IgD-negative memory B cell (primary cell): ENCODE data around the gene PLK5. TPM values are rescaled to one million over a fixed set of nuclear protein-coding genes. Genes with fewer than 3 reads are reported as not detected.

Source experiments
- H3K27ac Mint-ChIP-seq, 3 donors: one replicate each; pipeline ENCODE4 v1.8.0; 2020 to 2022; ENCODE audit warnings: mild to moderate bottlenecking in 3 of 3, mixed read lengths in 3 of 3, moderate library complexity in 1 of 3
- H3K27me3 Mint-ChIP-seq: one replicate; pipeline ENCODE4 v1.8.0; 2021; ENCODE audit warnings: mixed read lengths
- H3K36me3 Mint-ChIP-seq: one replicate; pipeline ENCODE4 v1.8.0; 2020; ENCODE audit warnings: mild to moderate bottlenecking, mixed read lengths
- H3K4me1 Mint-ChIP-seq, 3 donors: one replicate each; pipeline ENCODE4 v1.8.0; 2020 to 2022; ENCODE audit warnings: mixed read lengths in 3 of 3, mild to moderate bottlenecking in 1 of 3
- H3K4me3 Mint-ChIP-seq, 4 donors: one replicate each; pipeline ENCODE4 v1.8.0; 2020 to 2022; ENCODE audit warnings: mild to moderate bottlenecking in 4 of 4, mixed read lengths in 4 of 4, moderate library complexity in 3 of 4
- H3K9me3 Mint-ChIP-seq, 3 donors: one replicate each; pipeline ENCODE4 v1.8.0; 2020 to 2021; ENCODE audit warnings: mixed read lengths in 3 of 3, mild to moderate bottlenecking in 1 of 3
- polyA plus RNA-seq: library from polyadenylated mRNA; unstranded; fragments of 300-500 nt; fragmentation: Illumina TruSeq; gene quantifications from one replicate; pipeline ENCODE4 v1.2.3, GENCODE V29; 2021

PLK5 gene
- polyA plus RNA-seq, 1 donor from 2014 or later = not detected

- no peaks in the 10 kb centered on the region for H3K9me3 Mint-ChIP-seq
- no peaks in the 10 kb centered on the region for H3K4me1 Mint-ChIP-seq
- peaks cover 1% of the 10 kb centered on the region for H3K36me3 Mint-ChIP-seq
- no peaks in the 10 kb centered on the region for H3K27me3 Mint-ChIP-seq
- no peak overlapping the region for H3K4me3 Mint-ChIP-seq
- no peak overlapping the region for H3K27ac Mint-ChIP-seq
Observed at GRCh38 chr19:1576242-1577089, 52.6 kb downstream of the PLK5 start.

DNA sequence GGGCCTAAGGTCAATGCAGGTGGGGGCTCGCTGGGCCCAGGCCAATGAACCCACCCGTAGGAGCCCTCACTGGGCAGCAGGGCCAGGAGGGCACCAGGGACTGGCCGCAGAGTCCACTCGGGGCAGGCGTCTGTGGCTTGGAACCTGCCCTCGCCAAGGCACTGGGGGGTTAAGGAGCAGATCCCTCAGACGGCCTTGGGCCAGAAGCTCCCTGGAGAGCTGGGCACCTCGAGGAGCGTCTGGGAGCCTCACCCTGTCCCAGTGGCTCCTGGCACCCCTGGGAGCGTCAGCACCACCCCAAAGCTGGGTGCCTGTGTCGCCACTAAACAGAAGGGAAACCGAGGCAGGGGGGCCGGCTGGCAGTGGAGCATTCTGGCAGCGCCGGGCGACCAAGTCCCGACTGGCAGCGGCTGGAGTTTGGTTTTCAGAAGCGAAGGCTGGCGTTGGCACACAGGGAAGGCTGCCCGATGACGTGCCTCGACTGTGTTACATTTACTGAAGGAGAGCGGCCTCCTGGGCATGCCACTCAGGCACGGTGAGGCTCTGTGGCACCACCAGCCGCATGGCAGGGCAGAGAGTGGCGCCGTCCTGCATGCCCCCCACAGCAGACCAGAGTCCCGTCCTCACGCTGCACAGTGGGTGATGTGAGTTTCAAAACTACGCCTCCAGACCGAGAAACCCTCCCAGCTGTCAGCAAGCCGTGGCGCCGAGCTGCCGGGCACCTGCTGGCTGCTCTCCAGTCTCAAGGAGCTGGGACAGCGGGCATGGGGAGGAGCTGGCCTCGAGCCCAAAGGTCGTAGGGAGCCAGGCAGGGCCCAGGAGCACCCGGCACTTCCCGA, 53.4 kb downstream of the PLK5 start:
- Mint-ChIP-seq H3K27me3 (no peaks in the 10 kb centered on the region), H3K4me3 (no peak overlapping the region), H3K27ac (peak overlapping the region in 1 of 3 donors; percentile 31), H3K9me3 (no peaks in the 10 kb centered on the region), H3K4me1 (no peaks in the 10 kb centered on the region), H3K36me3 (peaks cover 1% of the 10 kb centered on the region)

DNA sequence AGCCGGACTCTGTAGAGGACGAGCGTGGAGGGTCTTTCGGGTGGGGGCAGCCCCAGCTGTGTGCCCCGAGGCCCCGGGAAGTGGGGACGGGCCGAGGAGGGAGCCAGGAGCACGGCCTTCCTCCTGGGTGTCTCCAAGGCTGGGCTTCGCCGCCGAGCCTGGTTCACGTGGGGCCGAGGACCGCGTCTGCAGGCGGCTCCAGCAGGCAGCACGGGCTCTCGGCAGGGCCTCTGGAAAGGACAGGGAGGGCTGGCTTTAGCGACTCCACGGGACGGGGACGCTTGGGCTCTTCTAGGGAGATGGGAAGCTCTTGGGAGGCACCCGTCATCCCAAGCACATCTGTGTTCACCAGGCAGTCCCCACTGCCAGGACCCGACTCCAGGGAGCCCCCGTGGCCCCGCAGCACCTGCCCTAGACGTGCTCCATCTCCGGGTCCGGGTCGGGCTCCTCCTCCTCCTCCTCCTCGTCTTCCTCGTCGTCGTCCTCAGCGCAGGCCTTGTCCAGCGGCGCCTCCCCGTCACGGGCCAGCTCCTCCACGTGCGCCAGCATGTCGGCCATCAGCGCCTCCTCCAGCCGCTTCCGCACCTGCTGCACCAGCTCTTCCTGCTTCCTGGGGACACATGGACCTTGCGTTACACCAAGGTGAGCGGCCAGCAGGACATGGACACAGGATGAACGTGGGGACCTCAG, 54.2 kb downstream of the PLK5 start:
- H3K4me3 Mint-ChIP-seq = no peak overlapping the region
- no peaks in the 10 kb centered on the region for H3K9me3 Mint-ChIP-seq
- peaks cover 1% of the 10 kb centered on the region for H3K36me3 Mint-ChIP-seq
- H3K27ac Mint-ChIP-seq = no peak overlapping the region
- H3K27me3 Mint-ChIP-seq = no peaks in the 10 kb centered on the region
- no peaks in the 10 kb centered on the region for H3K4me1 Mint-ChIP-seq

- Mint-ChIP-seq H3K27me3 (no peaks in the 10 kb centered on the region), H3K4me1 (no peaks in the 10 kb centered on the region), H3K4me3 (no peak overlapping the region), H3K36me3 (peaks cover 1% of the 10 kb centered on the region), H3K9me3 (no peaks in the 10 kb centered on the region), H3K27ac (no peak overlapping the region)
Observed at GRCh38 chr19:1579222-1579621, 55.3 kb downstream of the PLK5 start.

DNA sequence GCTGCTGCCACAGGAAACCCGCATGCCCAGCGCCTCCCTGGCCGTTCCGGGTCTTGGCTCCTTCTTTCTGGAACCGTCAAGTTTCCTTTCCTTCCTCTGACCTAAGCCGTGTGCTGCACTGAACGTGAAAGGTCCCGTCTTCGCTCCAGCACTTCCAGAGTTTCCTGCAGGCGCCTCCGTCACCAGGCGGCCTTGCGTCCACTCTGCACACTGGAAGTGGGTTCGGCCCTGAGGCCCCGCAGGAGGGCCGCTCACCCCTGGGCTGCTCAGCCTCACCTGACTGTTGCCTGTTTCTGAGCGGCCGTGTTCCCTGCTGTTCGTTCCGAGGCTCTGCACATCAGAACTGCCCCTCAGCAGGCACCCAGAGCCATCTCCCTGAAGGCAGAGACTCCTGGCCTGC, 56.5 kb downstream of the PLK5 start:
- Mint-ChIP-seq H3K27me3 (no peaks in the 10 kb centered on the region), H3K27ac (peak overlapping the region in 1 of 3 donors; percentile 35), H3K4me3 (no peak overlapping the region), H3K36me3 (peaks cover 1% of the 10 kb centered on the region), H3K9me3 (no peaks in the 10 kb centered on the region), H3K4me1 (peaks cover 0 to under 1% (median 0%) of the 10 kb centered on the region in 3 donors)

DNA sequence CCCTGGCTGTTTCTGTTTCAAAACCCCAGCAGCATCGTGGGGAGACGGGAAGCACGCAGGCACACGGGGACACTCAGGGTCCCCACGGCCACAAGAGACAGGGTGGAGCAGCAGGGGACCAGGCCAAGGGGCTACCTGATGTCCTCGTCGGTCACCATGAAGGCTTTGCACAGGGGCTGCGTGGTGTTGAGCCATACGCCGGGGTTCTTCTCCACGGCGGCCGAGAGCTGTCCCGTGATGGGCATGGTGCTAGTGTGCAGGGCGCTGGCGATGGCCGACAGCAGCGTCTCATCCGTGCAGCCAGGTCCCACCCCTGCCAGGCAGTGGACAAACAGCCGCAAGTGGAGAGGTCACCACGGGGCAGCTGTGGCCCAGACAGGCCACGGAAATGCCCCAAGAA, 57.1 kb downstream of the PLK5 start:
- no peaks in the 10 kb centered on the region for H3K9me3 Mint-ChIP-seq
- H3K27me3 Mint-ChIP-seq = no peaks in the 10 kb centered on the region
- peaks cover 0 to 2% (median 0%) of the 10 kb centered on the region in 3 donors for H3K4me1 Mint-ChIP-seq
- H3K36me3 Mint-ChIP-seq = peaks cover 1% of the 10 kb centered on the region
- no peak overlapping the region for H3K27ac Mint-ChIP-seq
- no peak overlapping the region for H3K4me3 Mint-ChIP-seq

GRCh38 chr19:1582201-1582600, 58.3 kb downstream of the PLK5 start:
- Mint-ChIP-seq H3K27me3 (no peaks in the 10 kb centered on the region), H3K36me3 (peaks cover 1% of the 10 kb centered on the region), H3K27ac (no peak overlapping the region)

GRCh38 chr19:1584500-1585242, 60.8 kb downstream of the PLK5 start:
- Mint-ChIP-seq H3K27ac (no peak overlapping the region), H3K4me3 (peak overlapping the region in 1 of 4 donors; percentile 34), H3K9me3 (no peaks in the 10 kb centered on the region), H3K27me3 (no peaks in the 10 kb centered on the region), H3K36me3 (peaks cover 1% of the 10 kb centered on the region), H3K4me1 (peaks cover 0 to 4% (median 1%) of the 10 kb centered on the region in 3 donors)

More at GRCh38 chr19:1582201-1582600, 58.3 kb downstream of the PLK5 start:
- no peaks in the 10 kb centered on the region for H3K9me3 Mint-ChIP-seq
- peaks cover 0 to 2% (median 0%) of the 10 kb centered on the region in 3 donors for H3K4me1 Mint-ChIP-seq
- no peak overlapping the region for H3K4me3 Mint-ChIP-seq

GRCh38 chr19:1585243-1585580, 61.3 kb downstream of the PLK5 start:
- Mint-ChIP-seq H3K27ac (no peak overlapping the region), H3K4me3 (no peak overlapping the region)

More at GRCh38 chr19:1585243-1585580, 61.3 kb downstream of the PLK5 start:
- Mint-ChIP-seq H3K9me3 (no peaks in the 10 kb centered on the region), H3K36me3 (peaks cover 1% of the 10 kb centered on the region), H3K4me1 (peaks cover 1 to 5% (median 3%) of the 10 kb centered on the region in 3 donors), H3K27me3 (no peaks in the 10 kb centered on the region)

Other genes starting within 250 kb of the PLK5 start
- gene FAM174C, start 248.5 kb upstream of the PLK5 start, polyA plus RNA-seq = 115 TPM
- not detected for gene EFNA2, start 238.2 kb upstream of the PLK5 start, polyA plus RNA-seq
- 233 TPM for gene NDUFS7, start 140.2 kb upstream of the PLK5 start, polyA plus RNA-seq
- 14.3 TPM for gene GAMT, start 122.5 kb upstream of the PLK5 start, polyA plus RNA-seq
- gene DAZAP1, start 116.5 kb upstream of the PLK5 start, polyA plus RNA-seq = 7.2 TPM
- 3,226 TPM for gene RPS15, start 85.7 kb upstream of the PLK5 start, polyA plus RNA-seq
- 0.16 TPM for gene APC2, start 74.0 kb upstream of the PLK5 start, polyA plus RNA-seq
- 51.1 TPM for gene C19orf25, start 44.9 kb upstream of the PLK5 start, polyA plus RNA-seq
- not detected for gene PCSK4, start 33.7 kb upstream of the PLK5 start, polyA plus RNA-seq
- gene REEP6, start 32.9 kb upstream of the PLK5 start, polyA plus RNA-seq = 0.24 TPM
- gene ADAMTSL5, start 11.1 kb upstream of the PLK5 start, polyA plus RNA-seq = 0.21 TPM
- 0.13 TPM for gene MEX3D, start 44.2 kb downstream of the PLK5 start, polyA plus RNA-seq
- 16.4 TPM for gene MBD3, start 68.8 kb downstream of the PLK5 start, polyA plus RNA-seq
- gene UQCR11, start 81.4 kb downstream of the PLK5 start, polyA plus RNA-seq = 487 TPM
- gene TCF3, start 128.5 kb downstream of the PLK5 start, polyA plus RNA-seq = 28.6 TPM
- not detected for gene ONECUT3, start 229.4 kb downstream of the PLK5 start, polyA plus RNA-seq